Retinal pigment epithelial cell (primary cell): ENCODE results near the gene C14orf180.

Source experiments
- DNase-seq: peaks from one replicate; pipeline ENCODE4 v3.0.0-alpha.2; 2010; ENCODE audit warnings: low read depth
- H3K4me3 ChIP-seq: 2 replicates; pipeline ENCODE4 v1.5.1; 2011; ENCODE audit warnings: mild to moderate bottlenecking, low read length, control low read depth, moderate library complexity
- CTCF ChIP-seq: conservative IDR thresholded peaks from 2 replicates; pipeline ENCODE4 v1.5.1; 2011; ENCODE audit warnings: low read depth, low read length, control low read depth, inconsistent platforms

The C14orf180 gene

GRCh38 chr14:104596927-104597351 is 17.4 kb downstream of the C14orf180 start:
- H3K4me3 ChIP-seq = no peak overlapping the region
- no peak for TF ChIP-seq CTCF
- no peak for DNase-seq

- no peak for TF ChIP-seq CTCF
- DNase-seq = no peak
- no peak overlapping the region for H3K4me3 ChIP-seq
Measured at GRCh38 chr14:104597576-104597975, 18.0 kb downstream of the C14orf180 start.

GRCh38 chr14:104598039-104598909 is 18.7 kb downstream of the C14orf180 start:
- no peak for DNase-seq
- H3K4me3 ChIP-seq = no peak overlapping the region
- TF ChIP-seq CTCF = no peak

GRCh38 chr14:104598910-104599273 is 19.3 kb downstream of the C14orf180 start:
- no peak for DNase-seq
- TF ChIP-seq CTCF = no peak

GRCh38 chr14:104599446-104599845 is 19.9 kb downstream of the C14orf180 start:
- TF ChIP-seq CTCF = no peak
- no peak for DNase-seq

More at GRCh38 chr14:104598910-104599273, 19.3 kb downstream of the C14orf180 start:
- H3K4me3 ChIP-seq = no peak overlapping the region

GRCh38 chr14:104600141-104600643 is 20.6 kb downstream of the C14orf180 start:
- no peak for TF ChIP-seq CTCF
- no peak overlapping the region for H3K4me3 ChIP-seq
- DNase-seq = no peak

More at GRCh38 chr14:104599446-104599845, 19.9 kb downstream of the C14orf180 start:
- no peak overlapping the region for H3K4me3 ChIP-seq

GRCh38 chr14:104600805-104601204 is 21.2 kb downstream of the C14orf180 start:
- H3K4me3 ChIP-seq = no peak overlapping the region
- no peak for TF ChIP-seq CTCF
- no peak for DNase-seq
